ENCODE results near the gene FRMD5. TPM values are rescaled to one million over a fixed set of nuclear protein-coding genes. Genes with fewer than 3 reads are reported as not detected.

Gene FRMD5
- total and polyA plus RNA-seq, 2 experiments from 2014 or later = 0.51 to 3.8 TPM

DNA sequence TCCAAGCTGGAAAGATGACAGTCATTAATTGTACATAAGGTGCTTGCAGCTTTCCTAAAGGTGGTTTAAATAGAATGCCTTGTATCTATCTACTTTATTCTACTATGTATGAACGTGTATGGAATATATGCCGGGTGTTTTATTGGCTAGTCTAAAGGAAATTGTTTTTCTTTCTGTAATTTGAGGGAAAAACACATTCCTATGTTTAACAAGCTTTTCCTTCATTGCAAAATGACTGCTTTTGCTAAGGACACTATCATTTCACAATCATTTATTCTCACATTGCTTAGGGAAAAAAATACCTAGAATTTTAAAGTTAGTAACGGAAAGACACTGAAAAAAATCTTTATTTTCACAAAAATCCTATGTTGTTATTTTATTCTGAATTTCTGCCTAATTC lies 226.5 kb downstream of the FRMD5 start:
- no peak overlapping the region for H3K4me3 ChIP-seq
- no peaks in the 10 kb centered on the region for H3K4me1 ChIP-seq (ENCODE audit: insufficient read depth)
- no peaks in the 10 kb centered on the region for H3K36me3 ChIP-seq (replicated peaks; ENCODE audit: insufficient read depth, low read depth)
- H3K4me2 ChIP-seq = no peak overlapping the region
- H3K9me2 ChIP-seq (replicated peaks; ENCODE audit: insufficient read depth) = no peaks in the 10 kb centered on the region
- no peaks in the 10 kb centered on the region for H3K27me3 ChIP-seq
- H3K27ac ChIP-seq = no peak overlapping the region
- DNase-seq (ENCODE audit: low spot score) = no peak
- H4K20me1 ChIP-seq (ENCODE audit: insufficient read depth, poor library complexity, severe bottlenecking) = no peaks in the 10 kb centered on the region
- H3K79me2 ChIP-seq = no peaks in the 10 kb centered on the region
- WGBS (ENCODE audit: low lambda C conversion rate, missing lambda C conversion rate) = 76% methylated on average over 3 of the region's 3 CpGs
- no peak overlapping the region for H2AFZ ChIP-seq
- no peaks in the 10 kb centered on the region for H3K9me3 ChIP-seq (ENCODE audit: low read depth)
- TF ChIP-seq, protein P1, sequence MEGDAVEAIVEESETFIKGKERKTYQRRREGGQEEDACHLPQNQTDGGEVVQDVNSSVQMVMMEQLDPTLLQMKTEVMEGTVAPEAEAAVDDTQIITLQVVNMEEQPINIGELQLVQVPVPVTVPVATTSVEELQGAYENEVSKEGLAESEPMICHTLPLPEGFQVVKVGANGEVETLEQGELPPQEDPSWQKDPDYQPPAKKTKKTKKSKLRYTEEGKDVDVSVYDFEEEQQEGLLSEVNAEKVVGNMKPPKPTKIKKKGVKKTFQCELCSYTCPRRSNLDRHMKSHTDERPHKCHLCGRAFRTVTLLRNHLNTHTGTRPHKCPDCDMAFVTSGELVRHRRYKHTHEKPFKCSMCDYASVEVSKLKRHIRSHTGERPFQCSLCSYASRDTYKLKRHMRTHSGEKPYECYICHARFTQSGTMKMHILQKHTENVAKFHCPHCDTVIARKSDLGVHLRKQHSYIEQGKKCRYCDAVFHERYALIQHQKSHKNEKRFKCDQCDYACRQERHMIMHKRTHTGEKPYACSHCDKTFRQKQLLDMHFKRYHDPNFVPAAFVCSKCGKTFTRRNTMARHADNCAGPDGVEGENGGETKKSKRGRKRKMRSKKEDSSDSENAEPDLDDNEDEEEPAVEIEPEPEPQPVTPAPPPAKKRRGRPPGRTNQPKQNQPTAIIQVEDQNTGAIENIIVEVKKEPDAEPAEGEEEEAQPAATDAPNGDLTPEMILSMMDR (IDR thresholded peaks at IDR 0.05; ENCODE audit: poor library complexity) = no peak
- no peak for TF ChIP-seq EZH2 (IDR thresholded peaks at IDR 0.05; ENCODE audit: borderline replicate concordance)
- TF ChIP-seq EZH2phosphoT487 (IDR thresholded peaks at IDR 0.05; ENCODE audit: low read depth, severe bottlenecking, unreplicated experiment) = no peak

- Histone ChIP-seq H3K27me3 (no peaks in the 10 kb centered on the region), H3K4me2 (no peak overlapping the region), H3K4me1 (ENCODE audit: insufficient read depth) (no peaks in the 10 kb centered on the region), H3K4me3 (no peak overlapping the region), H3K79me2 (no peaks in the 10 kb centered on the region), H3K27ac (no peak overlapping the region), H2AFZ (no peak overlapping the region), H3K9me3 (ENCODE audit: low read depth) (no peaks in the 10 kb centered on the region), H4K20me1 (ENCODE audit: insufficient read depth, poor library complexity, severe bottlenecking) (no peaks in the 10 kb centered on the region), H3K36me3 (replicated peaks; ENCODE audit: insufficient read depth, low read depth) (no peaks in the 10 kb centered on the region), H3K9me2 (replicated peaks; ENCODE audit: insufficient read depth) (no peaks in the 10 kb centered on the region)
- no peak for TF ChIP-seq EZH2phosphoT487 (IDR thresholded peaks at IDR 0.05; ENCODE audit: low read depth, severe bottlenecking, unreplicated experiment)
- no peak for TF ChIP-seq EZH2 (IDR thresholded peaks at IDR 0.05; ENCODE audit: borderline replicate concordance)
- TF ChIP-seq, protein P1 (IDR thresholded peaks at IDR 0.05; ENCODE audit: poor library complexity) = no peak
- no peak for DNase-seq (ENCODE audit: low spot score)
These were observed 228.4 kb downstream of the FRMD5 start for GRCh38 chr15:43966646-43967045.

DNA sequence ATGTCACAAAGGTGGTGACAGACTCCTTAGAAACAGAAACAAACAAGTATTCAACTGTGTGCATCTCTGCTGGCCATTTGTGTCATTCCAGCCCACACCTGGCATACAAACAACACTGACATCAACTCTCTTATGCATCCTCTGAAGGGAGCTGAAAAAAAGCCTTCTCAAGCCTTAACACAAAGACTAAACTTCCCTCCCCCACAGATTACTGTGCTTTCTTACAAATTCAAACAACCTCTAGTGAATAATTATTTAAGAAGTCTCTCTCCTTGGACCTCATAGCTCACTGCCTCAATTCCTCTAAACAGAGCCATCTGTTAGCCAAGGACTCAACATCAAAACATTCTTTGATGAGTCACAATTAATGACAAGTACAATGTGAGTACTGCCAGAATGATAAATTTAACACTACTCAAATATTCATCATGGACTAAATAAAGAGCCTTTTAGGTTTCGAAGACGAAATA lies 236.2 kb downstream of the FRMD5 start:
- Histone ChIP-seq H2AFZ (no peak overlapping the region), H3K4me3 (no peak overlapping the region), H3K9me3 (ENCODE audit: low read depth) (no peaks in the 10 kb centered on the region), H3K9me2 (replicated peaks; ENCODE audit: insufficient read depth) (no peaks in the 10 kb centered on the region), H3K27ac (no peak overlapping the region), H3K79me2 (no peaks in the 10 kb centered on the region), H3K36me3 (replicated peaks; ENCODE audit: insufficient read depth, low read depth) (no peaks in the 10 kb centered on the region), H3K27me3 (no peaks in the 10 kb centered on the region), H3K4me1 (ENCODE audit: insufficient read depth) (no peaks in the 10 kb centered on the region), H3K4me2 (no peak overlapping the region), H4K20me1 (ENCODE audit: insufficient read depth, poor library complexity, severe bottlenecking) (no peaks in the 10 kb centered on the region)
- DNase-seq (ENCODE audit: low spot score) = no peak
- WGBS (ENCODE audit: low lambda C conversion rate, missing lambda C conversion rate) = 68% methylated on average over 2 of the region's 2 CpGs
- TF ChIP-seq EZH2 (IDR thresholded peaks at IDR 0.05; ENCODE audit: borderline replicate concordance) = no peak

DNA sequence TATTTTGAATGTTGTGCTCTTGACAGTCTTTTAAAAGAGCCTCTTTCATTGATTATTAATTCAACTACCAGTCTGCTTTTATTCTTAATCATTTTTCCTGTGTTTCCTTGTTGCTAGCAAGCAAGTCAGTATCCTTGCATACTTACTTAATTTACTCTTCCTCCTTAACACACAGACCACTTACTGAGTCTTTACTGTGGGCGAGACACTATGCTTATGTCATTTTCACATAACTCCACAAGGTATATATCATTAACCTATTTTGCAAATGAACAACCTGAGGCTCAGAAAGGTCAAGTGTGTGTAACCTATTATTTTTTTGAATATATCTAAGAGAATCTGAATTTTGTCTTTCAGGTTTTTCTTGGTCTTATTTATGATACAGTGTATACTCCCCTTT lies 237.3 kb downstream of the FRMD5 start:
- 92% methylated on average over 1 of the region's 1 CpG for WGBS (ENCODE audit: low lambda C conversion rate, missing lambda C conversion rate)
- H3K79me2 ChIP-seq = no peaks in the 10 kb centered on the region
- H2AFZ ChIP-seq = no peak overlapping the region
- H3K4me1 ChIP-seq (ENCODE audit: insufficient read depth) = no peaks in the 10 kb centered on the region
- no peak for DNase-seq (ENCODE audit: low spot score)
- no peaks in the 10 kb centered on the region for H3K9me2 ChIP-seq (replicated peaks; ENCODE audit: insufficient read depth)
- H4K20me1 ChIP-seq (ENCODE audit: insufficient read depth, poor library complexity, severe bottlenecking) = no peaks in the 10 kb centered on the region
- H3K27ac ChIP-seq = no peak overlapping the region
- H3K9me3 ChIP-seq (ENCODE audit: low read depth) = no peaks in the 10 kb centered on the region
- H3K4me3 ChIP-seq = no peak overlapping the region
- no peak for TF ChIP-seq EZH2 (IDR thresholded peaks at IDR 0.05; ENCODE audit: borderline replicate concordance)
- TF ChIP-seq, protein P1 (IDR thresholded peaks at IDR 0.05; ENCODE audit: poor library complexity) = no peak
- TF ChIP-seq EZH2phosphoT487 (IDR thresholded peaks at IDR 0.05; ENCODE audit: low read depth, severe bottlenecking, unreplicated experiment) = no peak
- H3K4me2 ChIP-seq = no peak overlapping the region
- no peaks in the 10 kb centered on the region for H3K27me3 ChIP-seq
- H3K36me3 ChIP-seq (replicated peaks; ENCODE audit: insufficient read depth, low read depth) = no peaks in the 10 kb centered on the region
